HepG2 (cell line): ENCODE results near the gene KIF1C. TPM values are rescaled to one million over a fixed set of nuclear protein-coding genes. Genes with fewer than 3 reads are reported as not detected.

ENCODE experiments used
- BORCS8-MEF2B ChIP-seq: sonication (generic); formaldehyde crosslinking; IDR thresholded peaks from 2 replicates; pipeline ENCODE4 v1.8.0; 2022; ENCODE audit warnings: mild to moderate bottlenecking, missing genetic modification reagents
- DMAP1 ChIP-seq: IDR thresholded peaks from 2 replicates; pipeline ENCODE4 v1.6.1; 2016
- ELF1 ChIP-seq: sonication (generic); formaldehyde crosslinking; IDR thresholded peaks from 2 replicates; pipeline ENCODE4 v1.4.0; 2020; ENCODE audit warnings: missing genetic modification reagents
- FOXJ3 ChIP-seq: sonication (generic); formaldehyde crosslinking; IDR thresholded peaks from 2 replicates; pipeline ENCODE4 v1.4.0; 2020; ENCODE audit warnings: missing genetic modification reagents, mild to moderate bottlenecking, borderline replicate concordance
- FOXK2 ChIP-seq: fragments of 450-650 bp; IDR thresholded peaks from 2 replicates; pipeline ENCODE4 v1.6.1; 2016
- GTF3A ChIP-seq: sonication (generic); formaldehyde crosslinking; conservative IDR thresholded peaks from 2 replicates; pipeline ENCODE4 v1.4.0; 2020; ENCODE audit warnings: mild to moderate bottlenecking, missing genetic modification reagents
- GZF1 ChIP-seq: sonication (generic); formaldehyde crosslinking; IDR thresholded peaks from 2 replicates; pipeline ENCODE4 v1.5.1; 2020; ENCODE audit warnings: mild to moderate bottlenecking, missing genetic modification reagents
- HNRNPH1 ChIP-seq: fragments of 200-400 bp; formaldehyde crosslinking; optimal IDR thresholded peaks from 2 replicates; pipeline ENCODE3; 2017; ENCODE audit warnings: mild to moderate bottlenecking, low read depth, low read length
- IRF2 ChIP-seq: IDR thresholded peaks from 2 replicates; pipeline ENCODE4 v1.6.1; 2018; ENCODE audit warnings: missing genetic modification reagents, missing compliant biosample characterization
- NAIF1 ChIP-seq: sonication (generic); formaldehyde crosslinking; IDR thresholded peaks from 2 replicates; pipeline ENCODE4 v1.5.0; 2020; ENCODE audit warnings: mild to moderate bottlenecking, missing genetic modification reagents, borderline replicate concordance
- SSRP1 ChIP-seq: IDR thresholded peaks from 2 replicates; pipeline ENCODE4 v1.6.1; 2016; ENCODE audit warnings: control low read depth
- TEAD2 ChIP-seq: sonication (generic); formaldehyde crosslinking; IDR thresholded peaks from 2 replicates; pipeline ENCODE4 v1.9.0; 2021; ENCODE audit warnings: missing genetic modification reagents
- TOE1 ChIP-seq: sonication (generic); formaldehyde crosslinking; IDR thresholded peaks from 2 replicates; pipeline ENCODE4 v1.4.0; 2020; ENCODE audit warnings: mild to moderate bottlenecking, missing genetic modification reagents
- YY1 ChIP-seq: IDR thresholded peaks from 2 replicates; pipeline ENCODE4 v1.6.1; 2011; ENCODE audit warnings: low read length, low read depth, moderate library complexity, mild to moderate bottlenecking; ENCODE audit not compliant: insufficient read depth, insufficient replicate concordance
- ZBTB20 ChIP-seq: sonication (generic); formaldehyde crosslinking; IDR thresholded peaks from 2 replicates; pipeline ENCODE4 v1.8.1; 2023; ENCODE audit warnings: missing genetic modification reagents, low read depth, mild to moderate bottlenecking, borderline replicate concordance
- ZNF143 ChIP-seq: sonication (generic); formaldehyde crosslinking; IDR thresholded peaks from 2 replicates; pipeline ENCODE4 v1.4.0; 2020; ENCODE audit warnings: missing genetic modification reagents
- ZNF230 ChIP-seq: sonication (generic); formaldehyde crosslinking; IDR thresholded peaks from 2 replicates; pipeline ENCODE4 v1.4.0; 2020; ENCODE audit warnings: mild to moderate bottlenecking, missing genetic modification reagents
- ZNF24 ChIP-seq: fragments of 450-650 bp; IDR thresholded peaks from 2 replicates; pipeline ENCODE4 v1.6.1; 2017; ENCODE audit warnings: antibody characterized with exemption, mild to moderate bottlenecking
- ZNF264 ChIP-seq: sonication (generic); formaldehyde crosslinking; IDR thresholded peaks from 2 replicates; pipeline ENCODE4 v1.4.0; 2020; ENCODE audit warnings: missing genetic modification reagents
- ZNF530 ChIP-seq: sonication (generic); formaldehyde crosslinking; IDR thresholded peaks from 2 replicates; pipeline ENCODE4 v1.5.0; 2020; ENCODE audit warnings: low read depth, mild to moderate bottlenecking, missing genetic modification reagents
- ZNF562 ChIP-seq: sonication (generic); formaldehyde crosslinking; IDR thresholded peaks from 2 replicates; pipeline ENCODE4 v1.8.0; 2022; ENCODE audit warnings: missing genetic modification reagents, borderline replicate concordance
- ZNF567 ChIP-seq: sonication (generic); formaldehyde crosslinking; IDR thresholded peaks from 2 replicates; pipeline ENCODE4 v1.8.1; 2023; ENCODE audit warnings: mild to moderate bottlenecking, missing genetic modification reagents, borderline replicate concordance
- ZNF589 ChIP-seq: sonication (generic); formaldehyde crosslinking; conservative IDR thresholded peaks from 2 replicates; pipeline ENCODE4 v1.8.0; 2022; ENCODE audit warnings: mild to moderate bottlenecking, moderate library complexity, missing genetic modification reagents
- ZNF607 ChIP-seq: sonication (generic); formaldehyde crosslinking; IDR thresholded peaks from 2 replicates; pipeline ENCODE4 v1.5.1; 2020; ENCODE audit warnings: missing genetic modification reagents, mild to moderate bottlenecking, borderline replicate concordance
- ZNF644 ChIP-seq: IDR thresholded peaks from 2 replicates; pipeline ENCODE4 v1.6.1; 2016; ENCODE audit warnings: low read depth
- ZNF788 ChIP-seq: sonication (generic); formaldehyde crosslinking; IDR thresholded peaks from 2 replicates; pipeline ENCODE4 v1.5.0; 2020; ENCODE audit warnings: mild to moderate bottlenecking, missing genetic modification reagents, borderline replicate concordance
- polyA plus RNA-seq, 8 experiments: library from polyadenylated mRNA; depleted of rRNA in 3 of 8; stranded (reverse) in 7 of 8; unstranded in 1 of 8; fragments of >200 nt; fragmentation: Illumina TruSeq in 4 of 8; extraction: Trizol in 4 of 8; gene quantifications; 2 replicates each; pipeline versions ENCODE4 v1.2.1 to v1.2.3, GENCODE V29; 2011 to 2016; ENCODE audit warnings: low read depth in 4 of 8, missing spikeins in 1 of 8, mixed read lengths in 1 of 8; ENCODE audit not compliant: insufficient read depth in 1 of 8
- total RNA-seq, 5 experiments: library from RNA; depleted of rRNA; stranded (reverse); fragments of >200 nt; fragmentation: Illumina TruSeq; extraction: Trizol; gene quantifications; 2 replicates each; pipeline ENCODE4 v1.2.3, GENCODE V29; 2016; ENCODE audit warnings: low read depth in 1 of 5
- TF ChIP-seq, protein P1 (sequence below): IDR thresholded peaks from 2 replicates; pipeline ENCODE4 v1.6.1; 2018; ENCODE audit warnings: missing genetic modification reagents, mild to moderate bottlenecking, missing compliant biosample characterization
- TF ChIP-seq, protein P2 (sequence below): sonication (generic); formaldehyde crosslinking; IDR thresholded peaks from 2 replicates; pipeline ENCODE4; 2020; ENCODE audit warnings: missing genetic modification reagents, mild to moderate bottlenecking, borderline replicate concordance
- TF ChIP-seq, protein P3 (sequence below): sonication (generic); formaldehyde crosslinking; IDR thresholded peaks from 2 replicates; pipeline ENCODE4 v1.5.0; 2020; ENCODE audit warnings: missing genetic modification reagents

Gene KIF1C
- total and polyA plus RNA-seq, 2 of the 13 experiments (the other 11 are each of a cell fraction or from before 2014, with no cell fraction given) = 70.0 to 104 TPM

DNA sequence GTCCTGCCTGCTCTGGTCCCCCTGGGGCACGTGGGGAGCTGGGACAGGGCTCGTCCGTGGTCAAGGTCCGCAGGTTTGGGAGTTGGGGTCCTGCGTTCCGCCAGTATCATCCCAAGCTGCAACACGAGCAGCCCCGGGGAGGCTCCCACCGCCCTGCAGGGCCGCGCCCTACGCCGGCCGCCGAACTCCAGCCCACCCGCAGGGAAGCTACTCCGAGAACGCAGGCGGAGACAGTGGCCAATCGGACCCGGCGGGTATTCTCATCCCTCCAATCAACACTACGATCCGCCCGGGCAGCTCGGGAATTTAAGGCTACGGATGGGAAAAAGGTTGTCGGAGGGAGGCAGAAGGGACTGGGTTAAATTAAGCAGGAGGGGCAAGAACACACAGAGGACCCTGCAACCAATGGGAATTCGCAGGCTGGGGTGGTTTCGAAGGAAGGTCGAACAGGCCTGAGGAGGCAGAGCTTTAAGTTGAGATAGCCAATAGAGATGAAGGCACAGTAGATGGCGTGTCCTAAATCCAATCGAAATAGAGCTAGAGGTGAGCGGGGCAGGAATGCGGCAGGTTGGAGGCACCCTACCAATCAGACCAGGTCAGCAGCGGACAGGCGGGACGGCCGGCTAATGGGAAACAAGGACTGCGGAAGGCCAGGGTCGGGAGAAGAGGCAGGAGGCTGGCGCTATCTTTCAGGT lies 30.8 kb upstream of the KIF1C start (continued):
- TF ChIP-seq BORCS8-MEF2B = peak; percentile 73
- no peak for TF ChIP-seq FOXJ3 (CRISPR knock-in tag)
- TF ChIP-seq ZNF530 (CRISPR knock-in tag) = no peak
- no peak for TF ChIP-seq YY1
- peak; percentile 49; the same call in 1 of the 2 replicates for TF ChIP-seq FOXK2
- no peak for TF ChIP-seq GTF3A (CRISPR knock-in tag)
- TF ChIP-seq ZNF589 (CRISPR knock-in tag) = no peak
- peak; percentile 88 for TF ChIP-seq TEAD2
- no peak; the same call in 1 of the 2 replicates for TF ChIP-seq ZNF788
- TF ChIP-seq SSRP1 = no peak
- peak; percentile 67 for TF ChIP-seq GZF1
- TF ChIP-seq ZNF143 (CRISPR knock-in tag) = no peak
- TF ChIP-seq ZNF607 (CRISPR knock-in tag) = no peak
- no peak for TF ChIP-seq TOE1 (CRISPR knock-in tag)
- no peak for TF ChIP-seq ZNF562 (CRISPR knock-in tag)
- TF ChIP-seq, protein P1, sequence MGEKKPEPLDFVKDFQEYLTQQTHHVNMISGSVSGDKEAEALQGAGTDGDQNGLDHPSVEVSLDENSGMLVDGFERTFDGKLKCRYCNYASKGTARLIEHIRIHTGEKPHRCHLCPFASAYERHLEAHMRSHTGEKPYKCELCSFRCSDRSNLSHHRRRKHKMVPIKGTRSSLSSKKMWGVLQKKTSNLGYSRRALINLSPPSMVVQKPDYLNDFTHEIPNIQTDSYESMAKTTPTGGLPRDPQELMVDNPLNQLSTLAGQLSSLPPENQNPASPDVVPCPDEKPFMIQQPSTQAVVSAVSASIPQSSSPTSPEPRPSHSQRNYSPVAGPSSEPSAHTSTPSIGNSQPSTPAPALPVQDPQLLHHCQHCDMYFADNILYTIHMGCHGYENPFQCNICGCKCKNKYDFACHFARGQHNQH (CRISPR knock-in tag) = no peak
- peak; percentile 75; the same call in 1 of the 2 replicates for TF ChIP-seq NAIF1 (CRISPR knock-in tag)
- TF ChIP-seq IRF2 = no peak
- 0 out of 2 replicates have a peak, but pooled peaks have one; percentile 31 for TF ChIP-seq ELF1 (CRISPR knock-in tag)
- TF ChIP-seq ZNF644 (CRISPR knock-in tag) = no peak
- TF ChIP-seq, protein P2, sequence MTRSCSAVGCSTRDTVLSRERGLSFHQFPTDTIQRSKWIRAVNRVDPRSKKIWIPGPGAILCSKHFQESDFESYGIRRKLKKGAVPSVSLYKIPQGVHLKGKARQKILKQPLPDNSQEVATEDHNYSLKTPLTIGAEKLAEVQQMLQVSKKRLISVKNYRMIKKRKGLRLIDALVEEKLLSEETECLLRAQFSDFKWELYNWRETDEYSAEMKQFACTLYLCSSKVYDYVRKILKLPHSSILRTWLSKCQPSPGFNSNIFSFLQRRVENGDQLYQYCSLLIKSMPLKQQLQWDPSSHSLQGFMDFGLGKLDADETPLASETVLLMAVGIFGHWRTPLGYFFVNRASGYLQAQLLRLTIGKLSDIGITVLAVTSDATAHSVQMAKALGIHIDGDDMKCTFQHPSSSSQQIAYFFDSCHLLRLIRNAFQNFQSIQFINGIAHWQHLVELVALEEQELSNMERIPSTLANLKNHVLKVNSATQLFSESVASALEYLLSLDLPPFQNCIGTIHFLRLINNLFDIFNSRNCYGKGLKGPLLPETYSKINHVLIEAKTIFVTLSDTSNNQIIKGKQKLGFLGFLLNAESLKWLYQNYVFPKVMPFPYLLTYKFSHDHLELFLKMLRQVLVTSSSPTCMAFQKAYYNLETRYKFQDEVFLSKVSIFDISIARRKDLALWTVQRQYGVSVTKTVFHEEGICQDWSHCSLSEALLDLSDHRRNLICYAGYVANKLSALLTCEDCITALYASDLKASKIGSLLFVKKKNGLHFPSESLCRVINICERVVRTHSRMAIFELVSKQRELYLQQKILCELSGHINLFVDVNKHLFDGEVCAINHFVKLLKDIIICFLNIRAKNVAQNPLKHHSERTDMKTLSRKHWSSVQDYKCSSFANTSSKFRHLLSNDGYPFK = no peak
- TF ChIP-seq ZNF567 (CRISPR knock-in tag) = no peak
- TF ChIP-seq, protein P3, sequence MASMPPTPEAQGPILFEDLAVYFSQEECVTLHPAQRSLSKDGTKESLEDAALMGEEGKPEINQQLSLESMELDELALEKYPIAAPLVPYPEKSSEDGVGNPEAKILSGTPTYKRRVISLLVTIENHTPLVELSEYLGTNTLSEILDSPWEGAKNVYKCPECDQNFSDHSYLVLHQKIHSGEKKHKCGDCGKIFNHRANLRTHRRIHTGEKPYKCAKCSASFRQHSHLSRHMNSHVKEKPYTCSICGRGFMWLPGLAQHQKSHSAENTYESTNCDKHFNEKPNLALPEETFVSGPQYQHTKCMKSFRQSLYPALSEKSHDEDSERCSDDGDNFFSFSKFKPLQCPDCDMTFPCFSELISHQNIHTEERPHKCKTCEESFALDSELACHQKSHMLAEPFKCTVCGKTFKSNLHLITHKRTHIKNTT (CRISPR knock-in tag) = no peak
- TF ChIP-seq DMAP1 (CRISPR knock-in tag) = no peak
- no peak for TF ChIP-seq HNRNPH1
- TF ChIP-seq ZNF264 = no peak; the same call in 1 of the 2 replicates
- no peak; the same call in 1 of the 2 replicates for TF ChIP-seq ZNF230 (CRISPR knock-in tag)
- no peak for TF ChIP-seq ZNF24
- peak; percentile 79; the same call in 1 of the 2 replicates for TF ChIP-seq ZBTB20 (CRISPR knock-in tag)
